Glutamatergic neuron (in vitro differentiated cells): ENCODE data around the gene PPP3CB. TPM values are rescaled to one million over a fixed set of nuclear protein-coding genes. Genes with fewer than 3 reads are reported as not detected.

Source experiments
- DNase-seq: peaks from one replicate; pipeline ENCODE4 v3.0.0; 2022
- H3K27ac Mint-ChIP-seq: one replicate; pipeline ENCODE4 v1.8.0; 2020; ENCODE audit warnings: mild to moderate bottlenecking, mixed read lengths, inconsistent platforms; ENCODE audit not compliant: unreplicated experiment
- H3K27me3 Mint-ChIP-seq: one replicate; pipeline ENCODE4 v1.8.0; 2020; ENCODE audit warnings: mild to moderate bottlenecking, moderate library complexity, mixed read lengths, inconsistent platforms; ENCODE audit not compliant: unreplicated experiment
- H3K36me3 Mint-ChIP-seq: one replicate; pipeline ENCODE4 v1.8.0; 2020; ENCODE audit warnings: mild to moderate bottlenecking, mixed read lengths, inconsistent platforms; ENCODE audit not compliant: unreplicated experiment
- H3K4me1 Mint-ChIP-seq: one replicate; pipeline ENCODE4 v1.8.0; 2020; ENCODE audit warnings: mild to moderate bottlenecking, low read depth, mixed read lengths, inconsistent platforms; ENCODE audit not compliant: unreplicated experiment
- H3K4me3 Mint-ChIP-seq: one replicate; pipeline ENCODE4 v1.8.0; 2020; ENCODE audit warnings: mild to moderate bottlenecking, mixed read lengths, inconsistent platforms; ENCODE audit not compliant: unreplicated experiment
- H3K9me3 Mint-ChIP-seq: one replicate; pipeline ENCODE4 v1.8.0; 2020; ENCODE audit warnings: mild to moderate bottlenecking, moderate library complexity, mixed read lengths, inconsistent platforms; ENCODE audit not compliant: unreplicated experiment
- CTCF ChIP-seq: fragments of 200-600 bp; sonication (generic); IDR thresholded peaks from one replicate; pipeline ENCODE4 v1.5.0; 2021; ENCODE audit not compliant: partially characterized antibody, unreplicated experiment
- total RNA-seq: library from RNA; stranded (reverse); fragmentation: NEBNext Ultra II Directional; extraction: Animal tissue kit (Norgen Biotek cat#: 25700); gene quantifications from one replicate; pipeline ENCODE4 v1.2.1, GENCODE V29; 2021; ENCODE audit not compliant: unreplicated experiment

PPP3CB gene
- total RNA-seq, 1 donor from 2014 or later: 67.9 TPM

GRCh38 chr10:73439605-73440312 lies 56.1 kb downstream of the PPP3CB start:
- no peak overlapping the region for H3K4me3 Mint-ChIP-seq
- no peak for DNase-seq
- H3K27ac Mint-ChIP-seq: no peak overlapping the region
- H3K27me3 Mint-ChIP-seq: no peaks in the 10 kb centered on the region
- no peaks in the 10 kb centered on the region for H3K36me3 Mint-ChIP-seq
- peaks cover 4% of the 10 kb centered on the region for H3K4me1 Mint-ChIP-seq
- no peaks in the 10 kb centered on the region for H3K9me3 Mint-ChIP-seq
- no peak for TF ChIP-seq CTCF

- peaks cover 4% of the 10 kb centered on the region for H3K4me1 Mint-ChIP-seq
- H3K27ac Mint-ChIP-seq: peak overlapping the region; percentile 10
- H3K27me3 Mint-ChIP-seq: no peaks in the 10 kb centered on the region
- H3K36me3 Mint-ChIP-seq: no peaks in the 10 kb centered on the region
- TF ChIP-seq CTCF: no peak
- no peak overlapping the region for H3K4me3 Mint-ChIP-seq
- no peak for DNase-seq
- no peaks in the 10 kb centered on the region for H3K9me3 Mint-ChIP-seq
Measured at GRCh38 chr10:73439055-73439454, 56.8 kb downstream of the PPP3CB start.

GRCh38 chr10:73433538-73433867 lies 62.3 kb downstream of the PPP3CB start, which contains the start of gene MSS51:
Gene MSS51, minus strand, starts transcription at chr10:73433561. Its CDS starts 5,277 bp downstream, at chr10:73428284.
- Mint-ChIP-seq H3K4me3 (no peak within 1 kb of the TSS), H3K27me3 (no peaks in the 10 kb centered on the region), H3K9me3 (no peaks in the 10 kb centered on the region), H3K27ac (no peak within 1 kb of the TSS), H3K4me1 (peaks cover 4% of the 10 kb centered on the region), H3K36me3 (no peaks in the 10 kb centered on the region)
- no peak for TF ChIP-seq CTCF
- DNase-seq: no peak

- no peaks in the 10 kb centered on the region for H3K9me3 Mint-ChIP-seq
- DNase-seq: no peak
- no peaks in the 10 kb centered on the region for H3K36me3 Mint-ChIP-seq
- H3K27ac Mint-ChIP-seq: no peak overlapping the region
- H3K27me3 Mint-ChIP-seq: no peaks in the 10 kb centered on the region
- H3K4me1 Mint-ChIP-seq: peaks cover 4% of the 10 kb centered on the region
- no peak overlapping the region for H3K4me3 Mint-ChIP-seq
- no peak for TF ChIP-seq CTCF
Measured at GRCh38 chr10:73432646-73433537, 62.9 kb downstream of the PPP3CB start.

GRCh38 chr10:73426318-73426717 lies 69.5 kb downstream of the PPP3CB start:
- Mint-ChIP-seq H3K36me3 (peaks cover 4% of the 10 kb centered on the region), H3K27me3 (no peaks in the 10 kb centered on the region), H3K9me3 (peaks cover 2% of the 10 kb centered on the region), H3K4me1 (peaks cover 6% of the 10 kb centered on the region), H3K27ac (no peak overlapping the region), H3K4me3 (no peak overlapping the region)
- DNase-seq: no peak
- no peak for TF ChIP-seq CTCF
